ENCODE measurements around the gene KDM4F.

The KDM4F gene

GRCh38 chr11:95070471-95070870 is 21.2 kb downstream of the KDM4F start:
- H3K36me3 ChIP-seq (replicated peaks): no peaks in the 10 kb centered on the region; the same call in 1 of the 2 replicates
- in situ Hi-C loops (cut with MboI; ENCODE audit: low sequenced_read_pairs): no loop called here
- no peak overlapping the region for H3K4me3 ChIP-seq
- H3K27me3 ChIP-seq (ENCODE audit: low read depth): no peaks in the 10 kb centered on the region
- H3K4me1 ChIP-seq: peaks cover 7% of the 10 kb centered on the region; the same call in 1 of the 2 replicates
- H3K9me3 ChIP-seq: no peaks in the 10 kb centered on the region
- DNase-seq (ENCODE audit: low spot score in 2 of 2): no peak

GRCh38 chr11:95072948-95073347 is 23.7 kb downstream of the KDM4F start:
- Histone ChIP-seq H3K36me3 (replicated peaks) (no peaks in the 10 kb centered on the region; the same call in 1 of the 2 replicates), H3K4me3 (no peak overlapping the region), H3K27me3 (ENCODE audit: low read depth) (no peaks in the 10 kb centered on the region), H3K4me1 (peaks cover 4% of the 10 kb centered on the region; the same call in 1 of the 2 replicates), H3K9me3 (no peaks in the 10 kb centered on the region)
- DNase-seq (ENCODE audit: low spot score in 2 of 2): no peak
- in situ Hi-C loops (cut with MboI; ENCODE audit: low sequenced_read_pairs): no loop called here

- in situ Hi-C loops (cut with MboI; ENCODE audit: low sequenced_read_pairs): no loop called here
- no peaks in the 10 kb centered on the region for H3K4me1 ChIP-seq
These were observed 25.8 kb downstream of the KDM4F start for GRCh38 chr11:95074792-95075563.

GRCh38 chr11:95076416-95076815 is 27.2 kb downstream of the KDM4F start:
- no peak for DNase-seq (ENCODE audit: low spot score in 2 of 2)
- H3K36me3 ChIP-seq (replicated peaks): no peaks in the 10 kb centered on the region
- H3K4me3 ChIP-seq: no peak overlapping the region
- no peaks in the 10 kb centered on the region for H3K4me1 ChIP-seq
- no peaks in the 10 kb centered on the region for H3K9me3 ChIP-seq
- in situ Hi-C loops (cut with MboI; ENCODE audit: low sequenced_read_pairs): no loop called here
- no peaks in the 10 kb centered on the region for H3K27me3 ChIP-seq (ENCODE audit: low read depth)

More at GRCh38 chr11:95074792-95075563, 25.8 kb downstream of the KDM4F start:
- H3K9me3 ChIP-seq: no peaks in the 10 kb centered on the region
- H3K27me3 ChIP-seq (ENCODE audit: low read depth): no peaks in the 10 kb centered on the region
- no peak for DNase-seq (ENCODE audit: low spot score in 2 of 2)
- no peak overlapping the region for H3K4me3 ChIP-seq
- H3K36me3 ChIP-seq (replicated peaks): no peaks in the 10 kb centered on the region; the same call in 1 of the 2 replicates

GRCh38 chr11:95076981-95077380 is 27.8 kb downstream of the KDM4F start:
- no peak for DNase-seq (ENCODE audit: low spot score in 2 of 2)
- Histone ChIP-seq H3K9me3 (no peaks in the 10 kb centered on the region), H3K36me3 (replicated peaks) (no peaks in the 10 kb centered on the region), H3K4me3 (no peak overlapping the region), H3K4me1 (no peaks in the 10 kb centered on the region), H3K27me3 (ENCODE audit: low read depth) (no peaks in the 10 kb centered on the region)
- in situ Hi-C loops (cut with MboI; ENCODE audit: low sequenced_read_pairs): no loop called here

GRCh38 chr11:95078526-95078925 is 29.3 kb downstream of the KDM4F start:
- no peaks in the 10 kb centered on the region for H3K4me1 ChIP-seq
- DNase-seq (ENCODE audit: low spot score in 2 of 2): no peak
- H3K27me3 ChIP-seq (ENCODE audit: low read depth): peaks cover 1% of the 10 kb centered on the region; the same call in 1 of the 2 replicates
- H3K36me3 ChIP-seq (replicated peaks): no peaks in the 10 kb centered on the region
- in situ Hi-C loops (cut with MboI; ENCODE audit: low sequenced_read_pairs): no loop called here
- H3K4me3 ChIP-seq: no peak overlapping the region
- H3K9me3 ChIP-seq: no peaks in the 10 kb centered on the region

GRCh38 chr11:95081010-95081409 is 31.8 kb downstream of the KDM4F start:
- no peak for DNase-seq (ENCODE audit: low spot score in 2 of 2)
- H3K36me3 ChIP-seq (replicated peaks): no peaks in the 10 kb centered on the region
- in situ Hi-C loops (cut with MboI; ENCODE audit: low sequenced_read_pairs): no loop called here
- H3K9me3 ChIP-seq: no peaks in the 10 kb centered on the region
- peaks cover 4% of the 10 kb centered on the region; the same call in 1 of the 2 replicates for H3K27me3 ChIP-seq (ENCODE audit: low read depth)
- no peak overlapping the region for H3K4me3 ChIP-seq
- H3K4me1 ChIP-seq: no peaks in the 10 kb centered on the region

GRCh38 chr11:95081412-95081811 is 32.2 kb downstream of the KDM4F start:
- DNase-seq (ENCODE audit: low spot score in 2 of 2): no peak
- Histone ChIP-seq H3K4me3 (no peak overlapping the region), H3K27me3 (ENCODE audit: low read depth) (peaks cover 4% of the 10 kb centered on the region; the same call in 1 of the 2 replicates), H3K9me3 (no peaks in the 10 kb centered on the region), H3K36me3 (replicated peaks) (no peaks in the 10 kb centered on the region), H3K4me1 (no peaks in the 10 kb centered on the region)
- in situ Hi-C loops (cut with MboI; ENCODE audit: low sequenced_read_pairs): no loop called here

- Histone ChIP-seq H3K4me3 (no peak overlapping the region), H3K36me3 (replicated peaks) (no peaks in the 10 kb centered on the region), H3K27me3 (ENCODE audit: low read depth) (peaks cover 4% of the 10 kb centered on the region; the same call in 1 of the 2 replicates), H3K9me3 (no peaks in the 10 kb centered on the region), H3K4me1 (no peaks in the 10 kb centered on the region)
- in situ Hi-C loops (cut with MboI; ENCODE audit: low sequenced_read_pairs): no loop called here
- no peak for DNase-seq (ENCODE audit: low spot score in 2 of 2)
These were observed 33.4 kb downstream of the KDM4F start for GRCh38 chr11:95082576-95083001.

GRCh38 chr11:95084509-95084908 is 35.3 kb downstream of the KDM4F start:
- Histone ChIP-seq H3K9me3 (no peaks in the 10 kb centered on the region), H3K27me3 (ENCODE audit: low read depth) (peaks cover 4% of the 10 kb centered on the region; the same call in 1 of the 2 replicates), H3K36me3 (replicated peaks) (no peaks in the 10 kb centered on the region), H3K4me1 (peaks cover 2% of the 10 kb centered on the region; the same call in 1 of the 2 replicates), H3K4me3 (no peak overlapping the region)
- no peak for DNase-seq (ENCODE audit: low spot score in 2 of 2)
- in situ Hi-C loops (cut with MboI; ENCODE audit: low sequenced_read_pairs): no loop called here

- DNase-seq (ENCODE audit: low spot score in 2 of 2): no peak
- no peaks in the 10 kb centered on the region for H3K36me3 ChIP-seq (replicated peaks)
- in situ Hi-C loops (cut with MboI; ENCODE audit: low sequenced_read_pairs): no loop called here
- peaks cover 2% of the 10 kb centered on the region; the same call in 1 of the 2 replicates for H3K4me1 ChIP-seq
- no peaks in the 10 kb centered on the region for H3K9me3 ChIP-seq
- H3K4me3 ChIP-seq: no peak overlapping the region
- peaks cover 4% of the 10 kb centered on the region; the same call in 1 of the 2 replicates for H3K27me3 ChIP-seq (ENCODE audit: low read depth)
These were observed 36.0 kb downstream of the KDM4F start for GRCh38 chr11:95085117-95085816.

- H3K9me3 ChIP-seq: no peaks in the 10 kb centered on the region
- peaks cover 6% of the 10 kb centered on the region for H3K4me1 ChIP-seq
- H3K36me3 ChIP-seq (replicated peaks): no peaks in the 10 kb centered on the region
- in situ Hi-C loops (cut with MboI; ENCODE audit: low sequenced_read_pairs): no loop called here
- peaks cover 4% of the 10 kb centered on the region; the same call in 1 of the 2 replicates for H3K27me3 ChIP-seq (ENCODE audit: low read depth)
- H3K4me3 ChIP-seq: no peak overlapping the region
- no peak for DNase-seq (ENCODE audit: low spot score in 2 of 2)
These were observed 36.9 kb downstream of the KDM4F start for GRCh38 chr11:95086151-95086550.

- Histone ChIP-seq H3K36me3 (replicated peaks) (no peaks in the 10 kb centered on the region), H3K4me1 (peaks cover 6% of the 10 kb centered on the region), H3K9me3 (no peaks in the 10 kb centered on the region), H3K27me3 (ENCODE audit: low read depth) (peaks cover 4% of the 10 kb centered on the region; the same call in 1 of the 2 replicates), H3K4me3 (no peak overlapping the region)
- DNase-seq (ENCODE audit: low spot score in 2 of 2): no peak
- in situ Hi-C loops (cut with MboI; ENCODE audit: low sequenced_read_pairs): no loop called here
These were observed 37.8 kb downstream of the KDM4F start for GRCh38 chr11:95086836-95087570.
